Endothelial cell of umbilical vein (primary cell): Measurements from ENCODE around the gene ARSB. TPM values are rescaled to one million over a fixed set of nuclear protein-coding genes. Genes with fewer than 3 reads are reported as not detected.

Experiments
- BruUV-seq: library from RNA; stranded (reverse); fragments of 400-500 nt; replicated peaks from 2 replicates; lab custom pipeline; 2021; lab: Mats Ljungman, UMichigan
- CTCF ChIA-PET: fragments of 300-600, 350-600 bp; sonication (Branson Sonifier 250); formaldehyde crosslinking; loops from one replicate; lab custom pipeline; 2021; ENCODE audit warnings: antibody characterized with exemption, inconsistent platforms; lab: Charles Lee
- POLR2A ChIA-PET: fragments of 300-600, 350-600 bp; sonication (Branson Sonifier 250); formaldehyde crosslinking; loops from one replicate; lab custom pipeline; 2021; ENCODE audit warnings: antibody characterized with exemption, inconsistent platforms; lab: Charles Lee
- DNase-seq: peaks from one replicate; pipeline ENCODE4 v3.0.0-alpha.2; 2011; ENCODE audit warnings: low read depth, low spot score
- FAIRE-seq: peaks from 2 replicates; lab custom pipeline; 2011; peaks lifted over from hg19 to GRCh38; lab: Jason Lieb, UNC
- H2AFZ ChIP-seq: 2 replicates; pipeline ENCODE4 v1.6.0; 2012; ENCODE audit warnings: low read depth, low read length, control low read depth, inconsistent platforms
- H3K27ac ChIP-seq: 2 replicates; pipeline ENCODE4 v1.5.1; 2011; ENCODE audit warnings: low read depth, mild to moderate bottlenecking, control low read depth, low read length, moderate library complexity; ENCODE audit not compliant: insufficient read depth
- H3K27me3 ChIP-seq, 2 experiments: 2 replicates each; pipeline versions ENCODE4 v1.6.0 to v1.6.1; 2011; ENCODE audit warnings: low read length in 2 of 2, mixed read lengths in 1 of 2; ENCODE audit not compliant: control insufficient read depth in 2 of 2, insufficient read depth in 2 of 2
- H3K36me3 ChIP-seq, 2 experiments: 2 replicates in 1 of 2; 3 replicates in 1 of 2; pipeline ENCODE4 v1.5.1; 2011; ENCODE audit warnings: low read length in 2 of 2, mild to moderate bottlenecking in 1 of 2, moderate library complexity in 1 of 2; ENCODE audit not compliant: control insufficient read depth in 2 of 2, insufficient read depth in 2 of 2; ENCODE audit errors: extremely low read depth in 1 of 2
- H3K4me1 ChIP-seq: 3 replicates; pipeline ENCODE4 v1.5.1; 2011; ENCODE audit warnings: mild to moderate bottlenecking, low read length; ENCODE audit not compliant: control insufficient read depth, insufficient read depth; ENCODE audit errors: extremely low read depth
- H3K4me2 ChIP-seq: 2 replicates; pipeline ENCODE4 v1.6.1; 2011; ENCODE audit warnings: low read length, control low read depth, mixed read lengths; ENCODE audit not compliant: insufficient read depth
- H3K4me3 ChIP-seq, 3 experiments: fragments of 200-600 bp in 1 of 3; sonication (generic), shearing (Covaris generic) in 1 of 3; replicated peaks in 1 of 3; 2 replicates each; pipeline ENCODE4 v1.5.1; 2011 to 2016; ENCODE audit warnings: control low read depth in 3 of 3, low read length in 3 of 3, mild to moderate bottlenecking in 2 of 3, inconsistent platforms in 1 of 3, low read depth in 1 of 3, moderate library complexity in 1 of 3; ENCODE audit not compliant: insufficient read depth in 1 of 3
- H3K79me2 ChIP-seq: 2 replicates; pipeline ENCODE4 v1.6.0; 2012; ENCODE audit warnings: low read length, inconsistent platforms; ENCODE audit not compliant: control insufficient read depth, insufficient read depth
- H3K9ac ChIP-seq: replicated peaks from 2 replicates; pipeline ENCODE3; 2011; ENCODE audit warnings: low read length, control low read depth; ENCODE audit not compliant: insufficient read depth; ENCODE audit errors: extremely low read depth
- H3K9me1 ChIP-seq: replicated peaks from 3 replicates; pipeline ENCODE4 v1.6.0; 2011; ENCODE audit warnings: mild to moderate bottlenecking, low read length; ENCODE audit not compliant: control insufficient read depth, insufficient read depth; ENCODE audit errors: extremely low read depth
- H3K9me3 ChIP-seq: replicated peaks from 2 replicates; pipeline ENCODE4 v1.5.1; 2012; ENCODE audit warnings: low read length, inconsistent platforms; ENCODE audit not compliant: control insufficient read depth, insufficient read depth
- H4K20me1 ChIP-seq: replicated peaks from 2 replicates; pipeline ENCODE3; 2011; ENCODE audit warnings: mild to moderate bottlenecking, low read length; ENCODE audit not compliant: control insufficient read depth, insufficient read depth; ENCODE audit errors: extremely low read depth
- CTCF ChIP-seq, 2 donors: IDR thresholded peaks; 1 replicate in 1 of 2; 2 replicates in 1 of 2; pipeline ENCODE4 v1.5.1; 2011; ENCODE audit warnings: low read length in 2 of 2, mild to moderate bottlenecking in 2 of 2, moderate library complexity in 2 of 2, control low read depth in 1 of 2, inconsistent platforms in 1 of 2, low read depth in 1 of 2; ENCODE audit not compliant: insufficient read depth in 1 of 2; ENCODE audit errors: extremely low read depth in 1 of 2
- EZH2 ChIP-seq: IDR thresholded peaks from 2 replicates; pipeline ENCODE4 v1.6.1; 2012; ENCODE audit warnings: borderline replicate concordance, low read depth, mild to moderate bottlenecking, moderate library complexity, low read length, inconsistent platforms; ENCODE audit not compliant: severe bottlenecking
- FOS ChIP-seq: IDR thresholded peaks from 2 replicates; pipeline ENCODE4 v1.6.1; 2011; ENCODE audit warnings: mild to moderate bottlenecking, low read length, moderate library complexity, borderline replicate concordance; ENCODE audit not compliant: insufficient read depth
- GATA2 ChIP-seq: IDR thresholded peaks from 2 replicates; pipeline ENCODE4 v1.7.0; 2011; ENCODE audit warnings: low read depth, mild to moderate bottlenecking, moderate library complexity, mixed read lengths, low read length; ENCODE audit not compliant: insufficient read length, insufficient read depth
- JUN ChIP-seq: IDR thresholded peaks from 2 replicates; pipeline ENCODE4 v1.6.1; 2011; ENCODE audit warnings: borderline replicate concordance, low read depth; ENCODE audit not compliant: insufficient read length, insufficient read depth
- MYC ChIP-seq: IDR thresholded peaks from one replicate; pipeline ENCODE4 v1.6.1; 2011; ENCODE audit warnings: mild to moderate bottlenecking, low read depth, low read length
- POLR2A ChIP-seq: IDR thresholded peaks from 2 replicates; pipeline ENCODE4 v1.6.1; 2012; ENCODE audit warnings: low read depth, mild to moderate bottlenecking, control low read depth, low read length
- POLR2AphosphoS5 ChIP-seq: IDR thresholded peaks from 2 replicates; pipeline ENCODE4 v1.6.1; 2012; ENCODE audit warnings: low read depth, mild to moderate bottlenecking, control low read depth, low read length, moderate library complexity; ENCODE audit not compliant: insufficient read depth
- dilution Hi-C: fragments of 300-500 bp; cut with MboI; formaldehyde crosslinking; loops from one replicate; pipeline ENCODE4 v1.15.0; 2019; ENCODE audit warnings: low sequenced_read_pairs; ENCODE audit not compliant: extremely low pct_ligation_motif_present
- intact Hi-C: fragments of 100-400 bp; cut with micrococcal nuclease; formaldehyde crosslinking; loops from one replicate; pipeline ENCODE4 v1.10.0; 2022
- polyA plus RNA-seq, 4 experiments: library from polyadenylated mRNA; depleted of rRNA in 3 of 4; stranded (reverse) in 3 of 4; unstranded in 1 of 4; fragments of >200 nt; gene quantifications; 2 replicates each; pipeline versions ENCODE4 v1.2.1 to v1.2.3, GENCODE V29; 2011 to 2012; ENCODE audit warnings: missing spikeins in 1 of 4
- total RNA-seq: library from RNA; stranded (reverse); gene quantifications from 2 replicates; pipeline ENCODE4 v1.2.3, GENCODE V29; 2021
- TF ChIP-seq, protein P1 (sequence below): IDR thresholded peaks from 2 replicates; pipeline ENCODE4 v1.6.1; 2011; ENCODE audit not compliant: insufficient read depth, insufficient read length

Gene ARSB
- total and polyA plus RNA-seq, 2 donors (not counting 3 experiments of a cell fraction or from before 2014, with no cell fraction given): 17.2 to 25.8 TPM

DNA sequence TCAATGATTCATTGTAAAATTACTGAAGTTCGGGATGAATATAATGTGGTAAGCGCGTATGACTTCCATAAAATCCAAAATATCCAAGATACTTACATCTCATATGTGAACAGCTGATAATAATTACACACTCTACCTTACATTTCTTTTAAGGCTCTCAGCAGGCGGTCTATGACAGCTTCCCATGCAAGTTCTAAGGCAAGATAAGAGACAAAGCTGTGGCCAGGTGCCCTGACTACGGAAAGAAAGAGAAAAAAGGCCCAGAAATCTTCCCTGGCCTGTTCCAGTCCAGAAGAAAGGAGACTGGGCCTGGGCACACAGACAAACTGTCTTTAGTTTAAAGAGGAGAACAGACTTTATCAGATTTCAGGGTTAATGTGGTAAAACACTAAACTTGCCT, 69.1 kb downstream of the ARSB start:
- ChIA-PET POLR2A (no interaction called here), CTCF (interaction anchor here (1.5 to 2.8 kb wide), 2 partner anchors 11 to 17 kb away, joined by 4 to 10 read pairs; no protein-coding TSS in a partner anchor)
- dilution Hi-C loops: no loop called here
- H3K27ac ChIP-seq: no peak overlapping the region
- intact Hi-C loops: no loop called here
- no peaks in the 10 kb centered on the region for H3K27me3 ChIP-seq
- no peaks in the 10 kb centered on the region for H3K79me2 ChIP-seq
- TF ChIP-seq JUN: no peak
- no peak for TF ChIP-seq EZH2
- TF ChIP-seq MYC: no peak
- no peak for TF ChIP-seq CTCF (IDR thresholded peaks at IDR 0.05; ENCODE audit: extremely low read depth in 1 of 2, insufficient read depth in 1 of 2, low read depth in 1 of 2, low read length in 2 of 2)
- no peak for TF ChIP-seq POLR2AphosphoS5
- TF ChIP-seq, protein P1, sequence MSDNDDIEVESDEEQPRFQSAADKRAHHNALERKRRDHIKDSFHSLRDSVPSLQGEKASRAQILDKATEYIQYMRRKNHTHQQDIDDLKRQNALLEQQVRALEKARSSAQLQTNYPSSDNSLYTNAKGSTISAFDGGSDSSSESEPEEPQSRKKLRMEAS: no peak
- no peak for TF ChIP-seq GATA2
- TF ChIP-seq POLR2A: no peak
- TF ChIP-seq FOS: no peak
- no peaks in the 10 kb centered on the region for H3K36me3 ChIP-seq
- no TSS peak for BruUV-seq
- DNase-seq (no peak), FAIRE-seq (no peak)
- no peak overlapping the region for H3K4me2 ChIP-seq
- H3K4me3 ChIP-seq: no peak overlapping the region
- H3K4me1 ChIP-seq: no peaks in the 10 kb centered on the region
- H3K9me3 ChIP-seq: no peaks in the 10 kb centered on the region
- no peaks in the 10 kb centered on the region for H3K9me1 ChIP-seq
- no peak overlapping the region for H3K9ac ChIP-seq
- H4K20me1 ChIP-seq: no peaks in the 10 kb centered on the region
- no peak overlapping the region for H2AFZ ChIP-seq
